Upper lobe of left lung (tissue), 4 donors: Measurements from ENCODE around the gene PZP.
A peak's percentile ranks its signal among the peaks of the same experiment; 100 is the strongest.

Experiments
- EP300 ChIP-seq, 4 donors: sonication (generic); formaldehyde crosslinking; IDR thresholded peaks; one replicate each; pipeline ENCODE4 v1.5.1; 2017; ENCODE audit warnings: antibody characterized with exemption in 4 of 4, control low read depth in 2 of 4
- POLR2AphosphoS5 ChIP-seq, 2 donors: sonication (generic); formaldehyde crosslinking; IDR thresholded peaks; one replicate each; pipeline ENCODE4 v1.5.1; 2017; ENCODE audit warnings: antibody characterized with exemption in 2 of 2
- TF ChIP-seq, protein P1 (sequence below), 6 experiments: fragments of 450-650 bp in 4 of 6; fragments of 200-600 bp in 2 of 6; sonication (generic) in 2 of 6; IDR thresholded peaks; one replicate each; pipeline ENCODE4 v1.5.1; 2016 to 2019; ENCODE audit warnings: antibody characterized with exemption in 6 of 6

DNA sequence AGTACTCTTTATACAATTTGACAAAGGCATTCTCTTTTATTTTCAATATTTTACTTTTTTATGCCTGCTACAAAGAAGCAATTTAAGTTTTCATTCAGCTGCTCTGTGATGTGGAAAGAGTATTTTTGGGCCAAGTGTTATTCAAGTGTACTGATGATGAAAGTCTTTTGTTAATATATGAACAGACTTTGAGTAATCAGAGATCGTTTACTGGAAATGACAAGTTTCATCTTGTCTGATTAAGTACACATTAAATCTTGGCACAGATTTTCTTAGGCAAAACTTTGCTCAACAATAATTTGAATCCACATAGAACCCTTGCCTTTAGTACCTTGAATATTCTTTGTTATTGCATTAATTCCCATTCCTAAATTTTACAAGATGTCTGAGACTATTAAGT is 13.3 kb upstream of the PZP start:
- TF ChIP-seq, protein P1, sequence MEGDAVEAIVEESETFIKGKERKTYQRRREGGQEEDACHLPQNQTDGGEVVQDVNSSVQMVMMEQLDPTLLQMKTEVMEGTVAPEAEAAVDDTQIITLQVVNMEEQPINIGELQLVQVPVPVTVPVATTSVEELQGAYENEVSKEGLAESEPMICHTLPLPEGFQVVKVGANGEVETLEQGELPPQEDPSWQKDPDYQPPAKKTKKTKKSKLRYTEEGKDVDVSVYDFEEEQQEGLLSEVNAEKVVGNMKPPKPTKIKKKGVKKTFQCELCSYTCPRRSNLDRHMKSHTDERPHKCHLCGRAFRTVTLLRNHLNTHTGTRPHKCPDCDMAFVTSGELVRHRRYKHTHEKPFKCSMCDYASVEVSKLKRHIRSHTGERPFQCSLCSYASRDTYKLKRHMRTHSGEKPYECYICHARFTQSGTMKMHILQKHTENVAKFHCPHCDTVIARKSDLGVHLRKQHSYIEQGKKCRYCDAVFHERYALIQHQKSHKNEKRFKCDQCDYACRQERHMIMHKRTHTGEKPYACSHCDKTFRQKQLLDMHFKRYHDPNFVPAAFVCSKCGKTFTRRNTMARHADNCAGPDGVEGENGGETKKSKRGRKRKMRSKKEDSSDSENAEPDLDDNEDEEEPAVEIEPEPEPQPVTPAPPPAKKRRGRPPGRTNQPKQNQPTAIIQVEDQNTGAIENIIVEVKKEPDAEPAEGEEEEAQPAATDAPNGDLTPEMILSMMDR (IDR thresholded peaks at IDR 0.05), result no peak
- TF ChIP-seq EP300 (IDR thresholded peaks at IDR 0.05) (peak in 2 of 4 donors; percentile 28 to 34), POLR2AphosphoS5 (IDR thresholded peaks at IDR 0.05) (peak in 1 of 2 donors; percentile 51)
